ENCODE data around the gene MKLN1.
"Not testable (repeated sequence)": the region's sequence is repeated elsewhere in the genome, so short reads cannot be mapped to it uniquely, and the experiment has no call there.

Gene MKLN1

GRCh38 chr7:131424219-131424822 is 96.6 kb downstream of the MKLN1 start:
- peak; percentile 37 for TF ChIP-seq CTCF (IDR thresholded peaks at IDR 0.05; ENCODE audit: borderline replicate concordance, control extremely low read depth, extremely low read depth, insufficient read depth, missing control alignments)
- in situ Hi-C loops (cut with MboI; ENCODE audit: low sequenced_read_pairs, unreplicated experiment) = no loop called here
- peak; percentile 37 for DNase-seq (ENCODE audit: low spot score)

- no peak for DNase-seq (ENCODE audit: low spot score)
- no peak for TF ChIP-seq CTCF (IDR thresholded peaks at IDR 0.05; ENCODE audit: borderline replicate concordance, control extremely low read depth, extremely low read depth, insufficient read depth, missing control alignments)
- in situ Hi-C loops (cut with MboI; ENCODE audit: low sequenced_read_pairs, unreplicated experiment) = no loop called here
Measured at GRCh38 chr7:131425992-131426391, 98.3 kb downstream of the MKLN1 start.

- DNase-seq (ENCODE audit: low spot score); in situ Hi-C loops (cut with MboI; ENCODE audit: low sequenced_read_pairs, unreplicated experiment): not testable (repeated sequence)
Measured at GRCh38 chr7:131430826-131431225, 103.2 kb downstream of the MKLN1 start.

GRCh38 chr7:131431289-131431688 is 103.6 kb downstream of the MKLN1 start:
- DNase-seq (ENCODE audit: low spot score) = no peak
- no peak for TF ChIP-seq CTCF (IDR thresholded peaks at IDR 0.05; ENCODE audit: borderline replicate concordance, control extremely low read depth, extremely low read depth, insufficient read depth, missing control alignments)
- in situ Hi-C loops (cut with MboI; ENCODE audit: low sequenced_read_pairs, unreplicated experiment) = no loop called here

- no peak for DNase-seq (ENCODE audit: low spot score)
- in situ Hi-C loops (cut with MboI; ENCODE audit: low sequenced_read_pairs, unreplicated experiment) = no loop called here
- no peak for TF ChIP-seq CTCF (IDR thresholded peaks at IDR 0.05; ENCODE audit: borderline replicate concordance, control extremely low read depth, extremely low read depth, insufficient read depth, missing control alignments)
Measured at GRCh38 chr7:131431756-131432155, 104.1 kb downstream of the MKLN1 start.

GRCh38 chr7:131436384-131436783 is 108.7 kb downstream of the MKLN1 start:
- no peak for TF ChIP-seq CTCF (IDR thresholded peaks at IDR 0.05; ENCODE audit: borderline replicate concordance, control extremely low read depth, extremely low read depth, insufficient read depth, missing control alignments)
- DNase-seq (ENCODE audit: low spot score) = no peak
- in situ Hi-C loops (cut with MboI; ENCODE audit: low sequenced_read_pairs, unreplicated experiment) = no loop called here

- in situ Hi-C loops (cut with MboI; ENCODE audit: low sequenced_read_pairs, unreplicated experiment) = no loop called here
- no peak for DNase-seq (ENCODE audit: low spot score)
- TF ChIP-seq CTCF (IDR thresholded peaks at IDR 0.05; ENCODE audit: borderline replicate concordance, control extremely low read depth, extremely low read depth, insufficient read depth, missing control alignments) = no peak
Measured at GRCh38 chr7:131438969-131439368, 111.3 kb downstream of the MKLN1 start.

Measured in GM13976 (cell line).